Measurements from ENCODE around the gene ZNF565. TPM values are rescaled to one million over a fixed set of nuclear protein-coding genes. Genes with fewer than 3 reads are reported as not detected.

ZNF565 gene
- total RNA-seq, 4 donors from 2014 or later, result 3.0 to 9.2 (median 4.9) TPM

DNA sequence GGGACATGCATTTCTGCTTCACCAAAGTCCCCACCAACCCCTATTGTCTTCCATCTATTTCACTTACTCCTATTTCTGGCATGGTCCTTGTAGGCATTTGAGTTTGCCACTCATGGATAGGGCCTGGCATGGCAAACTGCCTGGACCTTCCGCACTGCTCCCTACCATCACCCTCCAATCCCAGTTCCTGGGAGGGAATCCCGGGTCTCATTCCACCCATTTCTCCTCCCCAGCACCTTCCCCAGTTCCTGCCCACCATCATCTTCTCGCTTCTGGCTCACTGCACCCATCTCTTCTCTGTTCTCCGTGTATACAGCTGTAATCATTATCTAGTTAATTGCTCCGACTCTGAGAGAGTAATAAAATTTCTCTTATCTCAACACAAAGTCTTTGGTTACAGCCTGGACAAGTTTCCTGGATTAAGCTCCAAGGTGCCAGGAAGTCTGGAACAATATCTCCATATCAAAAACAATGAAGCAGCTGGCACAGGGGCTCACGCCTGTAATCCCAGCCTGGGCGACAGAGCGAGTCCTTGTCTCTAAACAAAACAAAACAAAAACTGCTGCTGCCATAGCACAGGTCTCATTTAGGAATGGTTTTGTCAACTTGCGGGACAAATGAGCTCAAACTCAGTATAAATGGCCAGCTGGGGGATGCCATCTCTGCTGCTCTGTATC is 45.2 kb downstream of the ZNF565 start:
- no peak for TF ChIP-seq POLR2A (IDR thresholded peaks at IDR 0.05)
- no peak for TF ChIP-seq CTCF (IDR thresholded peaks at IDR 0.05)
- H3K4me1 ChIP-seq, result peaks cover 0 to 4% (median 2%) of the 10 kb centered on the region in 4 donors
- H3K27ac ChIP-seq, result peak overlapping the region in 3 of 4 donors; percentile 40 to 86 (median 86)
- H3K4me3 ChIP-seq, result no peak overlapping the region
- H3K9me3 ChIP-seq, result no peaks in the 10 kb centered on the region
- no peaks in the 10 kb centered on the region for H3K36me3 ChIP-seq
- peak in 2 of 3 donors; percentile 63 to 74 for DNase-seq
- no peaks in the 10 kb centered on the region for H3K27me3 ChIP-seq

DNA sequence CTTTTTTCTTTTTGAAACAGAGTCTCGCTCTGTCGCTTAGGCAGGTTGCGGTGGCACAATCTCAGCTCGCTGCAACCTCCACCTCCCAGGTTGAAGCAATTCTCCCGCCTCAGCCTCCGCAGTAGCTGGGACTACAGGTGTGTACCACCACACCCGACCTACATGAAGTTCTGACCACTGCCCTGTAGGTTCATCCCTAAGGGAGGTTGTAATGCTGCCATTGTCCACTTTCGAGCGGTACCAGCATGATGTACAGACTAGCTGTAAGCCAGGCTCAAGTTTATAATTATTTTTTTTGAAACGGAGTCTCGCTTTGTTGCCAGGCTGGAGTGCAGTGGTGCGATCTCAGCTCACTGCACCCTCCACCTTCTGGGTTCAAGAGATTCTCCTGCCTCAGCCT is 50.7 kb downstream of the ZNF565 start:
- Histone ChIP-seq H3K9me3 (no peaks in the 10 kb centered on the region), H3K4me3 (no peak overlapping the region), H3K27me3 (no peaks in the 10 kb centered on the region), H3K4me1 (peaks cover 0 to 3% (median 0%) of the 10 kb centered on the region in 4 donors), H3K36me3 (peaks cover 0 to 7% (median 0%) of the 10 kb centered on the region in 3 donors), H3K27ac (no peak overlapping the region)
- no peak for DNase-seq
- TF ChIP-seq POLR2A (IDR thresholded peaks at IDR 0.05) (no peak), CTCF (IDR thresholded peaks at IDR 0.05) (no peak)

- no peaks in the 10 kb centered on the region for H3K4me1 ChIP-seq
- H3K4me3 ChIP-seq, result no peak overlapping the region
- TF ChIP-seq CTCF (IDR thresholded peaks at IDR 0.05), result no peak
- no peak for TF ChIP-seq POLR2A (IDR thresholded peaks at IDR 0.05)
- H3K27ac ChIP-seq, result no peak overlapping the region
- no peaks in the 10 kb centered on the region for H3K27me3 ChIP-seq
- H3K36me3 ChIP-seq, result peaks cover 0 to 7% (median 0%) of the 10 kb centered on the region in 3 donors
- DNase-seq, result no peak
- no peaks in the 10 kb centered on the region for H3K9me3 ChIP-seq
These were observed 53.5 kb downstream of the ZNF565 start for GRCh38 chr19:36160821-36161596.

GRCh38 chr19:36153126-36153525 is 61.3 kb downstream of the ZNF565 start:
- H3K4me1 ChIP-seq, result peaks cover 0 to 4% (median 0%) of the 10 kb centered on the region in 4 donors
- H3K27ac ChIP-seq, result peak overlapping the region in 3 of 4 donors; percentile 20 to 98 (median 69)
- H3K36me3 ChIP-seq, result peaks cover 0 to 39% (median 0%) of the 10 kb centered on the region in 3 donors
- no peak for TF ChIP-seq CTCF (IDR thresholded peaks at IDR 0.05)
- H3K27me3 ChIP-seq, result no peaks in the 10 kb centered on the region
- DNase-seq, result peak in 1 of 3 donors; percentile 19
- H3K4me3 ChIP-seq, result no peak overlapping the region
- H3K9me3 ChIP-seq, result no peaks in the 10 kb centered on the region

GRCh38 chr19:36152352-36153091 is 61.9 kb downstream of the ZNF565 start, which contains the start of gene COX7A1:
Gene COX7A1, minus strand, starts transcription at chr19:36152447. Its CDS starts 40 bp downstream, at chr19:36152407.
- no peaks in the 10 kb centered on the region for H3K27me3 ChIP-seq
- H3K4me3 ChIP-seq, result peak within 1 kb of the TSS; percentile 27 to 59 (median 42)
- no peaks in the 10 kb centered on the region for H3K9me3 ChIP-seq
- peak in 2 of 3 donors; percentile 61 to 62 for DNase-seq
- H3K36me3 ChIP-seq, result peaks cover 0 to 45% (median 0%) of the 10 kb centered on the region in 3 donors
- peak within 1 kb of the TSS; percentile 69 to 98 (median 82) for H3K27ac ChIP-seq
- no peak for TF ChIP-seq POLR2A (IDR thresholded peaks at IDR 0.05)
- TF ChIP-seq CTCF (IDR thresholded peaks at IDR 0.05), result no peak
- peaks cover 0 to 4% (median 0%) of the 10 kb centered on the region in 4 donors for H3K4me1 ChIP-seq

Measured in Peyer's patch (tissue), 4 donors.